Anterior cingulate cortex (tissue), 58 donors: Measurements from ENCODE around the gene INPP4B.

ENCODE experiments used
- DNase-seq, 58 donors: peaks; one replicate each; lab custom pipeline; 2025; lab: John Stamatoyannopoulos, UW

INPP4B gene

DNA sequence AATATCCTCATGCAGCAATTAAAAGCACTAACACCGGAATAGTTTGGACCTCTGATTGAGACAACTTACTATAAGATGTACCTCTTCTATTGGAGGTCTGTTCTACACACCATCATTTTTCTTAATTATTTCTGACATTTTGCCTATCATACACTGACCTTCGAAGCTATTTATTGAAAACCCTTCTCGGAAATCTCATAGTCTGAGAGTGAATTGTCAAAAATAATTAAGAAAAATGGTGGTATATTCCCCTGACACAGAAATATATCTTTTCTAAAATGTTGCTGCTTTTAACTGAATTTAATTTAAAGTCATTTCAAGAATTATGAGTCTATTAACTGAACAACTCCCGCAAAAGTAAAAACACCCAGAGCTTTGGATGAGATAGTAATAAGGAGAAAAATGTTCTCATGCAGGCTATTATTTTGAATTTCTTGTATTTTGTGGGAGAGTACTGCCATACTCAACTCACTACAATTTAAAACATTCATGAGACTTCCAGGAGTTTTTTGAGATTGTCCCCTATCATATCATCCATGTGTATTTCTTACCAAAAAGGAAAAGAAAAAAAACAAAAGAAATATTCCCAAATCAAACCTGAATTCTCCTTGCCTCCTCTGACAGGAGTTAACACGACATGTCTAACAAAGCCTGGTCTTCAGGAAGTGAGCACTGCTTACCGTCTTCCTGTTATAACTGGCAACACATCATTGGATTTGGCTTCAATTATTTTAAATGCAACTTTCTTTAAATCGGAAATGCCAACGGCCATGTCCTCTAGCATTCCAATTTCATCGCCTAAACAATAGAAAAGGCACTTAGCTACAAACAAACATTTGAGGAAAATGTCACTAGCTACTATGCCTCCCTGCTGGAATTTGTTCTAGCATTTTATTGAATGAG is 724.4 kb downstream of the INPP4B start:
- no peak for DNase-seq

- no peak for DNase-seq
These were observed 725.2 kb downstream of the INPP4B start for GRCh38 chr4:142120921-142121320.

DNA sequence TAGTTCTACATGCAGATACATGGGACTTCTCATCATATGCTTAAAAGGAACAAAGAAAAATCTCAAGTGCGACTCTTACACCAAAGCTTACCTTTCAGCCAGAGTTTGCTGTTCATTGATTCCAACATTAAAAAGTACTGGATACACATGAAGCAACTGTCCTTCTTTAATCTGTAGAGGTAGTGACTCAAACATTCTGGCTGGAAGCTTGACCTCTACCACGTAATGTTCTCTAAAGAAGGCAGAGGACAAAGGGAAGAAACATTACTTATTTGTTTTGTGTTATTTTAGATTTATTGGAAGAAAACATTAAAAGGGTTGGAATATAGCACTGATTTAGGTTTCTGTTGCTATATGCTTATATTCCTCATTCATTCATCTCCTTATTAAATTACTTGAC is 733.6 kb downstream of the INPP4B start:
- DNase-seq, result no peak

DNA sequence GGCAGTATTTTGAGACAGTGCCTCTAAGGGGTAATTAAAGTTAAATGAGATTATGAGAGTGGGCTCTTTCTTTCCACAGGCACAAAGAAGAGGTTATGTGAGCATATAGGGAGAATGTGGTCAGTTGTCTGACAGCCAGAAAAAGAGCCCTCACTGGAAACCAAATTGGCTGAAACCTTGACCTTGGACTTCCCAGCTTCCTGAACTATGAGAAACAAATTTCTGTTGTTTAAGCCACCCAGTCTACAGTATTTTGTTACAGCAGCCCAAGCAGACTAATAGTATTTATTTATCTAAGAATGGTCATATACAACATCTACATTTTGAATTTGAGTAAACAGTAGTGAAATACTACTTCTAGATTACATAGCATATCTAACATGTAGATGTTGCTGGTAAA is 736.0 kb downstream of the INPP4B start:
- no peak for DNase-seq

DNA sequence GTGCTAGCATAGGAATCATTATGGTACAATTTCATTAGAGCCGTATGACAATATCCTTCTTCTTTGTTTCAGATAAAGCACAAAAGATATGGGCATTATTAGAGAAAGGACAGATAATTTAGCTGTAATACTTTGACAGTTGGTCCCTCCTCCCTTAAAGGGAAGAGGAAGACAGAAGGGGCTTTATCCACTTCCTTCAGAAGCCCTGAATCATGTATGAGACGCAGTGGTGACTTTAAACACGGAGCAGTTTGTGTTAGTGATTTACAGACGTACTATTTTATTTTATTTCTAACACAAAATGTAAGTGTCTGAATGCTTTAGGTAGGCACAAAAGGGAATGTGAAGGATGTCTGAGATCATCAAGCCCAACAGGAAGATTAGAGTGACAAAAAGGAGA is 742.1 kb downstream of the INPP4B start:
- no peak for DNase-seq

DNA sequence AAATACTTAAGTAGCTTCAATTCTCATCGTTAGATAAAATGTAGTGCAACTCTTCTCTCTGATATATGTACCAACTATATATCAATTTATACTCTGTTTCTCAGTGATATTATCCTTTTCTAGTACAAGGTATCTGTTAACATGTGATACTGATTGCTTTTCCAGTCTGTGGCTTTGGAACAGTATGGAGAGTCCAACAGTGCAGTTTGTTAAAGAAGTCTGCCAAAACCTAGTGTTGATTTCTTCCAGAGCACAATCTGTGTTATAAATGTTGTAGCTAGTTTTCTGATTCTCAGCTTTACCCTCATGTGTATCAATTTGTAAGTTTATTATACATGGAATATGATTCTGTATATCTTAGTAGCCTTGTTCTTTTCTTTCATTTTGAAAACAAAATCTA is 744.7 kb downstream of the INPP4B start:
- no peak for DNase-seq

- DNase-seq, result no peak
These were observed 745.2 kb downstream of the INPP4B start for GRCh38 chr4:142100941-142101340.

DNA sequence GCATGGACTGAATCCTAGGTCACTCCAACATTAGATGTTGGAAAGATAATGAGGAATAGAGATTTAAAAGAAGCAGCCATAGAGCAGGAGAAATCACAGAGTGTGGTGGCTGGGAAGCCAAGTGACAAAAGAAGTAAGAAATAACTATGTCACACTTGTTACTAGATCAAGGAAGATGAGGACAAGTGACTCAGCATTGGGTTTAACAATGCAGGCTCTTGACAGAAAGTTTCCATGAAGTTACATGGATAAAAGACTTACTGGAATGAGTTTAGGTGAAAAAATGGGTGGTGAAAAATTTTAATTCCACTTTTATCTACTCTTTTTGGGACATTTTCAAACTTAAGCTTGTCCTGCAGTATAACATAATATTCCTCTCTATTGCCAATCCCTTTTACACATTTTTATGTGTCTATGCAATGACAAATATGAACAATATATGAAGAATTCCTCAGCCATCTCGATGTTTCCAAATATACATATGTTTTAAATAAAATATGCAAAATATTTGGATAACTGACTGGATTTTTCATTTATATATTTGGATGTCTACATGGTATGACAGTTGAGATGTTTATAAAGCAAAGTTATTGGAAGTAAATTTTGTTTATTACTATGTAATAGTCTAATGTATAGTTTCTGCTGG is 747.1 kb downstream of the INPP4B start:
- DNase-seq, result no peak

DNA sequence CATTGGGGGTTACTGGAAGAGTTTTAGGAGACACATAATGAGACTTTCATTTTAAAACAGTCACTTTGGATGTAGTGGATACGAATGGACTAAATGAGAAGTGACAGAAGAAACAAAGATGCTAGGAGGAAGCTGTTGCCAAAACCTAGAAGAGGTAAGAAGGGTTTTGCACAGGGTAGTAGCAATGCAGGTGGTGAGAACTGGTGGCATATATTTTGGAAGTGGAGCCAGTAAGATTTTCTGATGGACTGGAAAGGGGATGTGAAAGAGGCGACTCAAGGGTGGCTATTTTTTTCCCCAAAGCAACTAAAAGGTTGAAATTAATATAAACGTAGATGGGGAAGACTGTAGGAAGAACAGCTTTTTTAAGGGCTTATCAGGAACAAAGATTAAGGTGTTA is 747.7 kb downstream of the INPP4B start:
- no peak for DNase-seq

- no peak for DNase-seq
These were observed 749.1 kb downstream of the INPP4B start for GRCh38 chr4:142097015-142097414.

- DNase-seq, result peak in 7 of 58 donors; percentile 0 to 12 (median 4)
These were observed 750.1 kb downstream of the INPP4B start for GRCh38 chr4:142095886-142096605.

DNA sequence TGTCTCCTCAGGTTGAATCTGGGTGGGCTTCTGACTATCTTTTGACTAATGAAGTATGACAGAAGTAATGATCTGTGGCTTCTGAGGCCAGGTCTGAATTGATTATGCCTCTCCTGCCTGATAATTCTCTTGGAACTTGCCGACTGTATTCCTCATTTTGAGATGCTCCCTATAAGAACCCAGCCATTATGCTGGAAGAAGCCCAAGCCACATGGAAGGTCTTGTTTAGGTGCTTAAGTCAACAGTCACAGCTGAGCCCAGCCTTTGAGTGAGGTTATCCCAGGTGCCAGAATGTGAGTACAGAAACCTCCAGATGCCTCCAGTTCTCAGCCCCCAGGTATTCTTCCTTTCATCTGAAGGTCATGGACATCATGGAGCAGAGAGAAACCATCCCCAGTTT is 753.2 kb downstream of the INPP4B start:
- no peak for DNase-seq

GRCh38 chr4:142091691-142092182 is 754.4 kb downstream of the INPP4B start:
- DNase-seq, result peak in 1 of 58 donors; percentile 5

DNA sequence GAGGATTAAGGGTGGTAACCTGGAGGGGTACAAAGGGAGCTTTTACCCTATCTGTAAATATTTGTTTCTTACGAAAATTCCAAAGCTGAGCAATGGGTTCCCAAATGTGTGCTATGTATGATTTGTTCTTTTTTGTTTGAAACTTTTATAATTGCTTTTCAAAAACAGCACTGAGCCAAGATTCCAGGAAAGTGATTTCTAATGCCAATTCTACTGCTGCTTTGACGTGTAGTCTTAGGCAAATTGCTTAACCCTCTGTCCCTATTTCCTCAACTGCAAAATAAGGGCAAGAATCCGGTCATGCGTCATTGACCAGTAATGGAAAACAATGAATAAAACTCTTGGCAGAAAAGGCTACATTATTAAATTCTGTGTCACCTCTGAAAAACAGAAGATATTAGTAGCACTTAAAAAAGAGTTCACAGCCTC is 755.0 kb downstream of the INPP4B start:
- DNase-seq, result no peak

- no peak for DNase-seq
These were observed 757.2 kb downstream of the INPP4B start for GRCh38 chr4:142088906-142089305.

DNA sequence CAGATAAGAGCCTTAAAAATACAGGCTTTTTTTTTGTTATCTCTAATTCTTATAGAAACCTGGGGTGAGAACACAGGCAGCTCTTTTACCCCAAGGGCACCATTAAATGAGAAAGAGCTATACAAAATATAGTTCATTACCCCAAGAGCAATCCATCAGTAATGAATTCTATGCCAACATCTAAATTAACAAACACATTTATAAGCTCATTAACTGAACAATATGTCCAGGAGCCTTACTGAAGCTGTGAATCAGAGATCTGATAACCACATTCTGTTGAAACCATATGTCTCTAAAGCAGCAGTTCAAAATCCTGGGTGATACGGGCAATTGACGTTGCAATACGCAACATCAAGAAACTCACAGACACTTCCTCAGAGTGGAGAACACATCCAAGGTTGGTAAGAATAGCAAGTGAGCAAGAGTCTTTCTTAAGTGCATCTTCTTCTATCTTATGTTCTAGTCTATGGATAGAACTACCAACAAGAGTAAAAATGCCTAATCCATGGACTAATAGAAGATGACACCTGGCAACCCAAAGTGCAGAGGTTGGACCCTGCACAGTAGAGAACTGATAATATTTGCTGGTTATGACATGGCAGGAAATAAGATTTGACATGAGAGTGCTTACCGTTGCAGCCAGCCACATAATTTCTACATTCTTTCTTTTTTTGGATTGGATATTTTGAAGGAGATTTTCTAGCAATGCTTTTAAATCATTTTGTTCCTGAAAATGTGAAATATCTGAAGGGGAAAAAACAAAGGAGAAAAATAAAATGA is 760.4 kb downstream of the INPP4B start:
- DNase-seq, result no peak

DNA sequence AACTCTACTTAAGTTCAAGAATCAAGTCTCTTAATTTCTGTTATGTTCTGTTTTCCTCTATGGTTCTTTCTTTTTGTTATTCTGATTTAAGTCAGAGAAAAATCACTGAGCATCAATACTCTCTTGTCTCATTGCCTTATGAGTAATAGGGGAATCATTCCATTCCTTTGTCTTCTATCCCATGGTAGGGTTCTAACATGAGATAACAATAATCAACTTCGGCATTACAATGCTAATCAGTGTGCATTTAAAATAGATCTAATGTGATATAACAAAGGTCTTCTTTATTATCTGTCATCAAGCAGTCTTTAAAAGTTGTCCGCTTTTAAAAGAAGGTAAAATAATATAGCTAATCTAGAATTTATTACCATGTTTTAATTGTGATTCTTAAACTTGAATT is 762.8 kb downstream of the INPP4B start:
- DNase-seq, result no peak

DNA sequence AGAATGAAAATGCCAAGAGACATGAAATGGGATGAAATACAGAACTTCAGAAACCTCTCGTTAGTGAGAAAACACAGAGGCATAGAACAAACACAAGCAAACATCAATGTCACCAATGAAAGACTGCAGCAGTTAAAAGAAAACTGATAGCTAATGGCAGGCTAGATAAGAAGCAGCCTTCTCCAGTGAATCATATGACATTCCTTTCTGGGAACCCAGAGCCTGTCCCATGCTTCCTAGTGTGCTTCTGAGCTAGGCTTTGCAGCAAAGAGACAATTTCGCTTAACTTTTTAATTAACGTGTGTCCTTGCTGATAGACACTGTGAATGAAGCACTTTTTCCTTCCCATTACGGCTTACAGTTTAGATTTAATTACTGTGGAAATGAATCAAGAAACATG is 765.1 kb downstream of the INPP4B start:
- DNase-seq, result no peak

- no peak for DNase-seq
These were observed 766.1 kb downstream of the INPP4B start for GRCh38 chr4:142079959-142080358.

DNA sequence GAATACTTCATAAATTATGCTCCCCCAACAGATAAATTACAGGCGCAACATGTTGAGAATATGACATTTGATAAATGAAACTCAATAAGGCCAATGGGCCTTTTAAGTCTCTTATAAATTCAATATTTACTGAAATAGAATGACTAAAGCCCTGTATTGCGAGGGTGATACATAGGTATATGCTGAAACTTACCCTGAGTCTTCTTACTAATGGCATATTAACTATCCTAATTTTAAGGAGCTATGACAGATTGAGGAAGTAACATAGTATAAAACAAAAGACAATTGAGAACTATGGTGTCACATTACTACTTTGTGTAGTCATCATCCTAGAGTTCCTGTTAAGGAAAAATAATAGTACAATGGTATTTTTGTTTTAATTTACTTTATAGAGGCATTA is 769.1 kb downstream of the INPP4B start:
- DNase-seq, result no peak
